ENCODE results near the gene CD24. TPM values are rescaled to one million over a fixed set of nuclear protein-coding genes. Genes with fewer than 3 reads are reported as not detected.

Gene CD24
- total RNA-seq, 1 experiment from 2014 or later: 937 TPM

DNA sequence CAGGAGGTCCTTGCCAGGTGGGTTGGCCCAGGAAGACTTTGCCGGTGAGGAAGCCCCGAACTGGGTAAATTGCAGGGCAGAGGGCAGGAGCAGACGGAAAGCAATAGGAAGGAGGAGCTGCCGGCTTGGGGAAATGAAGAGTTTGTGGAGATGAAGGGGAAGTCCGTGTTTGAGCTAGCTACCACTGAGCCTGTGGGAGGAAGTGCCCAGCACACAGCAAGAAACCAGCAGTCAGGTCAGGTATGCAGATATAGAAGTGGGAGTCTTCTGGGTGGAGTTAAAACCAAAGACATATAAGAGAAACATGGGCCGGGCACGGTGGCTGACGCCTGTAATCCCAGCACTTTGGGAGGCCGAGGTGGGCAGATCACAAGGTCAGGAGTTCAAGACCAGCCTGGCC is 34.7 kb downstream of the CD24 start (continued):
- TF ChIP-seq, protein P1, sequence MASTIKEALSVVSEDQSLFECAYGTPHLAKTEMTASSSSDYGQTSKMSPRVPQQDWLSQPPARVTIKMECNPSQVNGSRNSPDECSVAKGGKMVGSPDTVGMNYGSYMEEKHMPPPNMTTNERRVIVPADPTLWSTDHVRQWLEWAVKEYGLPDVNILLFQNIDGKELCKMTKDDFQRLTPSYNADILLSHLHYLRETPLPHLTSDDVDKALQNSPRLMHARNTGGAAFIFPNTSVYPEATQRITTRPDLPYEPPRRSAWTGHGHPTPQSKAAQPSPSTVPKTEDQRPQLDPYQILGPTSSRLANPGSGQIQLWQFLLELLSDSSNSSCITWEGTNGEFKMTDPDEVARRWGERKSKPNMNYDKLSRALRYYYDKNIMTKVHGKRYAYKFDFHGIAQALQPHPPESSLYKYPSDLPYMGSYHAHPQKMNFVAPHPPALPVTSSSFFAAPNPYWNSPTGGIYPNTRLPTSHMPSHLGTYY (CRISPR knock-in tag; IDR thresholded peaks at IDR 0.05): no peak
- TF ChIP-seq ZNF138 (CRISPR knock-in tag; conservative IDR thresholded peaks at IDR 0.05) (no peak), FOXK1 (CRISPR knock-in tag; IDR thresholded peaks at IDR 0.05) (no peak), ATF1 (CRISPR knock-in tag; IDR thresholded peaks at IDR 0.05) (no peak), TEAD4 (CRISPR knock-in tag; IDR thresholded peaks at IDR 0.05) (no peak)
- TF ChIP-seq, protein P2, sequence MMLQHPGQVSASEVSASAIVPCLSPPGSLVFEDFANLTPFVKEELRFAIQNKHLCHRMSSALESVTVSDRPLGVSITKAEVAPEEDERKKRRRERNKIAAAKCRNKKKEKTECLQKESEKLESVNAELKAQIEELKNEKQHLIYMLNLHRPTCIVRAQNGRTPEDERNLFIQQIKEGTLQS (CRISPR knock-in tag; conservative IDR thresholded peaks at IDR 0.05): no peak

DNA sequence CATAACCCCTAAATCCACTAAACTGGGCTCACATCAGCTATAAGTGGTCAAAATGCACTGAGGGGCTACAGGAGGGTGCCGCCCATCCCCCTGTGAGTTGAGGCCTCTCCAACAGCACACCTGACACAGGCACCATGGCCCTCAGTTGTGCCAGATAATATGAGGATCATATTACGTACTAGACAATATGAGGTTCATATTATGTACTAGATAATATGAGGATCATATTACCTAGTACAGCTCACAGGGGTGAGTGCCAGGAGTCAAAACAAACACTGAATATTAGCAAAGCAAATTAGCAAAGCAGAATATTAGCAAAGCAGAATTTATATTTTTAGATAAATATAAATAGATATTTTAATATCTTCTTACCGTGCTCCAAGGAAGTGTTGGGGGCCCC is 35.3 kb downstream of the CD24 start:
- no peak for ATAC-seq
- Mint-ChIP-seq H3K4me3 (no peak overlapping the region), H3K4me1 (peaks cover 10% of the 10 kb centered on the region), H3K27me3 (ENCODE audit: low read depth) (no peaks in the 10 kb centered on the region), H3K36me3 (no peaks in the 10 kb centered on the region), H3K27ac (no peak overlapping the region), H3K9me3 (no peaks in the 10 kb centered on the region)
- ChIA-PET CTCF (interaction anchor here (0.6 to 1.4 kb wide), 4 partner anchors 40 to 58 kb away, joined by 3 to 5 read pairs (median 3); no protein-coding TSS in a partner anchor), POLR2A (no interaction called here)
- TF ChIP-seq FOXP1 (CRISPR knock-in tag; IDR thresholded peaks at IDR 0.05; ENCODE audit: borderline replicate concordance) (no peak), TCF7 (CRISPR knock-in tag; IDR thresholded peaks at IDR 0.05; ENCODE audit: low read depth) (no peak), NR2C2 (CRISPR knock-in tag; IDR thresholded peaks at IDR 0.05) (no peak), ZNF416 (CRISPR knock-in tag; IDR thresholded peaks at IDR 0.05) (no peak), MXD4 (CRISPR knock-in tag; IDR thresholded peaks at IDR 0.05; ENCODE audit: borderline replicate concordance) (no peak), RORB (CRISPR knock-in tag; IDR thresholded peaks at IDR 0.05) (no peak), HMGA2 (CRISPR knock-in tag; IDR thresholded peaks at IDR 0.05) (no peak), ZNF671 (CRISPR knock-in tag; IDR thresholded peaks at IDR 0.05) (no peak), PRRX2 (CRISPR knock-in tag; IDR thresholded peaks at IDR 0.05) (no peak), GTF2I (CRISPR knock-in tag; conservative IDR thresholded peaks at IDR 0.05) (no peak)
- TF ChIP-seq, protein P3, sequence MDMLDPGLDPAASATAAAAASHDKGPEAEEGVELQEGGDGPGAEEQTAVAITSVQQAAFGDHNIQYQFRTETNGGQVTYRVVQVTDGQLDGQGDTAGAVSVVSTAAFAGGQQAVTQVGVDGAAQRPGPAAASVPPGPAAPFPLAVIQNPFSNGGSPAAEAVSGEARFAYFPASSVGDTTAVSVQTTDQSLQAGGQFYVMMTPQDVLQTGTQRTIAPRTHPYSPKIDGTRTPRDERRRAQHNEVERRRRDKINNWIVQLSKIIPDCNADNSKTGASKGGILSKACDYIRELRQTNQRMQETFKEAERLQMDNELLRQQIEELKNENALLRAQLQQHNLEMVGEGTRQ (CRISPR knock-in tag; IDR thresholded peaks at IDR 0.05): no peak
- TF ChIP-seq, protein P4, sequence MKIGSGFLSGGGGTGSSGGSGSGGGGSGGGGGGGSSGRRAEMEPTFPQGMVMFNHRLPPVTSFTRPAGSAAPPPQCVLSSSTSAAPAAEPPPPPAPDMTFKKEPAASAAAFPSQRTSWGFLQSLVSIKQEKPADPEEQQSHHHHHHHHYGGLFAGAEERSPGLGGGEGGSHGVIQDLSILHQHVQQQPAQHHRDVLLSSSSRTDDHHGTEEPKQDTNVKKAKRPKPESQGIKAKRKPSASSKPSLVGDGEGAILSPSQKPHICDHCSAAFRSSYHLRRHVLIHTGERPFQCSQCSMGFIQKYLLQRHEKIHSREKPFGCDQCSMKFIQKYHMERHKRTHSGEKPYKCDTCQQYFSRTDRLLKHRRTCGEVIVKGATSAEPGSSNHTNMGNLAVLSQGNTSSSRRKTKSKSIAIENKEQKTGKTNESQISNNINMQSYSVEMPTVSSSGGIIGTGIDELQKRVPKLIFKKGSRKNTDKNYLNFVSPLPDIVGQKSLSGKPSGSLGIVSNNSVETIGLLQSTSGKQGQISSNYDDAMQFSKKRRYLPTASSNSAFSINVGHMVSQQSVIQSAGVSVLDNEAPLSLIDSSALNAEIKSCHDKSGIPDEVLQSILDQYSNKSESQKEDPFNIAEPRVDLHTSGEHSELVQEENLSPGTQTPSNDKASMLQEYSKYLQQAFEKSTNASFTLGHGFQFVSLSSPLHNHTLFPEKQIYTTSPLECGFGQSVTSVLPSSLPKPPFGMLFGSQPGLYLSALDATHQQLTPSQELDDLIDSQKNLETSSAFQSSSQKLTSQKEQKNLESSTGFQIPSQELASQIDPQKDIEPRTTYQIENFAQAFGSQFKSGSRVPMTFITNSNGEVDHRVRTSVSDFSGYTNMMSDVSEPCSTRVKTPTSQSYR (CRISPR knock-in tag; IDR thresholded peaks at IDR 0.05): no peak
- TF ChIP-seq, protein P5, sequence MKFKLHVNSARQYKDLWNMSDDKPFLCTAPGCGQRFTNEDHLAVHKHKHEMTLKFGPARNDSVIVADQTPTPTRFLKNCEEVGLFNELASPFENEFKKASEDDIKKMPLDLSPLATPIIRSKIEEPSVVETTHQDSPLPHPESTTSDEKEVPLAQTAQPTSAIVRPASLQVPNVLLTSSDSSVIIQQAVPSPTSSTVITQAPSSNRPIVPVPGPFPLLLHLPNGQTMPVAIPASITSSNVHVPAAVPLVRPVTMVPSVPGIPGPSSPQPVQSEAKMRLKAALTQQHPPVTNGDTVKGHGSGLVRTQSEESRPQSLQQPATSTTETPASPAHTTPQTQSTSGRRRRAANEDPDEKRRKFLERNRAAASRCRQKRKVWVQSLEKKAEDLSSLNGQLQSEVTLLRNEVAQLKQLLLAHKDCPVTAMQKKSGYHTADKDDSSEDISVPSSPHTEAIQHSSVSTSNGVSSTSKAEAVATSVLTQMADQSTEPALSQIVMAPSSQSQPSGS (CRISPR knock-in tag; IDR thresholded peaks at IDR 0.05; ENCODE audit: borderline replicate concordance, low read depth): no peak
- TF ChIP-seq, protein P6, sequence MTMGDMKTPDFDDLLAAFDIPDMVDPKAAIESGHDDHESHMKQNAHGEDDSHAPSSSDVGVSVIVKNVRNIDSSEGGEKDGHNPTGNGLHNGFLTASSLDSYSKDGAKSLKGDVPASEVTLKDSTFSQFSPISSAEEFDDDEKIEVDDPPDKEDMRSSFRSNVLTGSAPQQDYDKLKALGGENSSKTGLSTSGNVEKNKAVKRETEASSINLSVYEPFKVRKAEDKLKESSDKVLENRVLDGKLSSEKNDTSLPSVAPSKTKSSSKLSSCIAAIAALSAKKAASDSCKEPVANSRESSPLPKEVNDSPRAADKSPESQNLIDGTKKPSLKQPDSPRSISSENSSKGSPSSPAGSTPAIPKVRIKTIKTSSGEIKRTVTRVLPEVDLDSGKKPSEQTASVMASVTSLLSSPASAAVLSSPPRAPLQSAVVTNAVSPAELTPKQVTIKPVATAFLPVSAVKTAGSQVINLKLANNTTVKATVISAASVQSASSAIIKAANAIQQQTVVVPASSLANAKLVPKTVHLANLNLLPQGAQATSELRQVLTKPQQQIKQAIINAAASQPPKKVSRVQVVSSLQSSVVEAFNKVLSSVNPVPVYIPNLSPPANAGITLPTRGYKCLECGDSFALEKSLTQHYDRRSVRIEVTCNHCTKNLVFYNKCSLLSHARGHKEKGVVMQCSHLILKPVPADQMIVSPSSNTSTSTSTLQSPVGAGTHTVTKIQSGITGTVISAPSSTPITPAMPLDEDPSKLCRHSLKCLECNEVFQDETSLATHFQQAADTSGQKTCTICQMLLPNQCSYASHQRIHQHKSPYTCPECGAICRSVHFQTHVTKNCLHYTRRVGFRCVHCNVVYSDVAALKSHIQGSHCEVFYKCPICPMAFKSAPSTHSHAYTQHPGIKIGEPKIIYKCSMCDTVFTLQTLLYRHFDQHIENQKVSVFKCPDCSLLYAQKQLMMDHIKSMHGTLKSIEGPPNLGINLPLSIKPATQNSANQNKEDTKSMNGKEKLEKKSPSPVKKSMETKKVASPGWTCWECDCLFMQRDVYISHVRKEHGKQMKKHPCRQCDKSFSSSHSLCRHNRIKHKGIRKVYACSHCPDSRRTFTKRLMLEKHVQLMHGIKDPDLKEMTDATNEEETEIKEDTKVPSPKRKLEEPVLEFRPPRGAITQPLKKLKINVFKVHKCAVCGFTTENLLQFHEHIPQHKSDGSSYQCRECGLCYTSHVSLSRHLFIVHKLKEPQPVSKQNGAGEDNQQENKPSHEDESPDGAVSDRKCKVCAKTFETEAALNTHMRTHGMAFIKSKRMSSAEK (CRISPR knock-in tag; IDR thresholded peaks at IDR 0.05; ENCODE audit: borderline replicate concordance): no peak
- TF ChIP-seq, protein P7, sequence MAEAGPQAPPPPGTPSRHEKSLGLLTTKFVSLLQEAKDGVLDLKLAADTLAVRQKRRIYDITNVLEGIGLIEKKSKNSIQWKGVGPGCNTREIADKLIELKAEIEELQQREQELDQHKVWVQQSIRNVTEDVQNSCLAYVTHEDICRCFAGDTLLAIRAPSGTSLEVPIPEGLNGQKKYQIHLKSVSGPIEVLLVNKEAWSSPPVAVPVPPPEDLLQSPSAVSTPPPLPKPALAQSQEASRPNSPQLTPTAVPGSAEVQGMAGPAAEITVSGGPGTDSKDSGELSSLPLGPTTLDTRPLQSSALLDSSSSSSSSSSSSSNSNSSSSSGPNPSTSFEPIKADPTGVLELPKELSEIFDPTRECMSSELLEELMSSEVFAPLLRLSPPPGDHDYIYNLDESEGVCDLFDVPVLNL (CRISPR knock-in tag; IDR thresholded peaks at IDR 0.05; ENCODE audit: borderline replicate concordance, low read depth): no peak
- DNase-seq (ENCODE audit: low spot score): no peak
